NCI-H1105 treated with DMSO at 0.1 percent for 48 hours (cell line): ENCODE data around the gene ERBB3.

ENCODE experiments used
- DNase-seq: peaks from one replicate; lab custom pipeline; 2025; lab: John Stamatoyannopoulos, UW

ERBB3 gene

DNA sequence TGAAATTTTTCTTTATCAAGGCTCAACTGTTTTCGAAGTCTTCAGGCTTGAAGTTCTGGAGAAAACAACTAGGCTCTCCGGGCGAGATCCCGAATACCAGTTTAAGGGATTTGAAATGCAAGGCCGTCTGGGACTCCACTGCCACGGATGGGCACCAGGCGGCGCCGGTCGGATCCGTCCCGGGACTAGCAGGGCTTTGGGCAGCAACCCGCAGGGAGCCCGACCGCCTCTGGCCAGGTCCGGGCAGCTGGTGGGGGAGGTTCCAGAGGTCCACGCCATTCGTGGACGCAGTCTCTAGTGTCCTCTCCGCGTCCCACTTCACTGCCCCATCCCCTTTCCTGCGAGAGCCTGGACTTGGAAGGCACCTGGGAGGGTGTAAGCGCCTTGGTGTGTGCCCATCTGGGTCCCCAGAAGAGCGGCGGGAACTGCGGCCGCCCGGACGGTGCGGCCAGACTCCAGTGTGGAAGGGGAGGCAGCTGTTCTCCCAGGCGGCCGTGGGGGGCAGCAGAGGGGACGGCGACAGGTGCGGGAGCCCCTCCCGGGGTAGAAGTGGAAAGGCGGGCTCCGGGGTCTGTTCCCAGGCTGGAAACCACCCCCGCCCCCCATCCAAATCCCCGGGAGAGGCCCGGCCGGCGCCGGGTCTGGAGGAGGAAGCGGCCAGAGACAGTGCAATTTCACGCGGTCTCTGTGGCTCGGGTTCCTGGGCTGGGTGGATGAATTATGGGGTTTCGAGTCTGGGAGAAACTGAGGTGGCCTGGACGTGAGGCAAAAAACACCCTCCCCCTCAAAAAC, 838 bp upstream of the ERBB3 start:
- DNase-seq = peak; percentile 34

DNA sequence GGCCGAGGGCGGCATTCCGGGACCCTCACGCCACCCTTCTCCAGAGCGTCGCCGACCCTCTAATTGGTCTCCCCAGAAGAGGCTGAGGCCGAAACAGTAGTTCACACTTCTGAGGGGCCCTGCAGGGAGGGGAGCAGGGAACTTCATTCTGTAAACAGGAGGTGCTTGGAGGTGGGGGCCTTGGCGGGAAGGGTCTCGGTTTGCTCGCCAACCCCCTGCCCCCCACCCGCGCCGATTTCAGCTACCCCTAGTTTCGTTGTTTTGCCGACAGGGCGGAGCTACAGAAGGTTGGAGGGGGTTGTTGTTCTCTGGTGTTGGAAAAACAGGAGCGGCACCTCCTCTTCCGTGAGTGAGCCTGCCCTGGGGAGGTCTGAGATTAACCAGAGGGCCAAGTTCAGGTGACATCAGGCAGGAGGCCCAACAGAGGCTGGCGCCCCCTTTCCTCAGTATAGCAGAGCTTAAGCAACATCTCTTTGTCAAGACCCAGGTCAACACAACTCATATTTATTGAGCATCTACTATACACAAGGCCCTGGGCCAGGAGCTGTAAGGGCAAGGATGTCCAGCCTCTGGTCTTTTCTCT, 682 bp downstream of the ERBB3 start:
- DNase-seq = no peak

DNA sequence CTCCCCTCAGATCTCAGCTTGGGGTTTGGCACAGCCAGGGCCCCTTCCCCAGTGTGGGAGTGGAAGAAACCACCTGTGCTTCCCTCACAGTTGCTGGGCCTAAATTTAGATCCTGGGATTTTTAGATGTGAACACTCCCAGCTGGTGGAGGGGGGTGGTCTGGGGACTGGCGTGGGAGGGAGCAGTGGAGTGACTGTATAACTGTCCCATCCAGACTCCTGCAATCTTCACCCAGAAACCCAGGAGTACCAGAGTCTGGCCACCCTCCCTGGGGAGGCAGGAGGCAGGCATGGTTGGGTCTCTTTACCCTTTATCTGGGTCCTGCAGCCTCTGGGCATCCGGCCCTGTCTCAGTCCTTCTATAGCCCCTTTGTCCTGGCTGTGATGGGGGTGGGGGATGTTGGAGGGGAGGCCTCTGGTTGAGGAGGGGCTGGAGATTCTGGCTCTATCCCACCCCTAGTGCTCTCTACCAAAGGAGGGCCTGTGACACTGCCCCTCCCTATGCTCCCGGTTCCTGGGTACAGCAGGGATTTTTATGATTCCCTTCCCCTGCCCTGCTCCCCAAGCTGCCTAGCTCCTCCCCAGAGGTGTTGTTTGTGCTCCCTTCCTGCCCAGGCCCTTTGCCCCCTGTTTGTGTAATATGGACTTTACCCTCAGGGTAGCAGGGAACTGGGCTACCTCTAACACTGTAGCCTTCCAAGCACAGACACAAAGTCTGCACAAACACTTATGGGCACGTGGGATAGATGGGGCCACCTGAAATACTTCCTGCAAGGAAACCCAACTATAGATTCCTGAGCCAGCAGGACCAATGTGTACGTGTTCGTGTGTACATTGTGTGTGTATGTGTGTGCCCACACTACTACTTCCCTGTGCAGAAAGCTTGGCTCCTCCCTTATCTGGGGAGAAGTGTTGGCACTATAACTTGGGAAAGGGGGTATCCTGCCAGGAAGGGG, 1.7 kb downstream of the ERBB3 start:
- DNase-seq = no peak

DNA sequence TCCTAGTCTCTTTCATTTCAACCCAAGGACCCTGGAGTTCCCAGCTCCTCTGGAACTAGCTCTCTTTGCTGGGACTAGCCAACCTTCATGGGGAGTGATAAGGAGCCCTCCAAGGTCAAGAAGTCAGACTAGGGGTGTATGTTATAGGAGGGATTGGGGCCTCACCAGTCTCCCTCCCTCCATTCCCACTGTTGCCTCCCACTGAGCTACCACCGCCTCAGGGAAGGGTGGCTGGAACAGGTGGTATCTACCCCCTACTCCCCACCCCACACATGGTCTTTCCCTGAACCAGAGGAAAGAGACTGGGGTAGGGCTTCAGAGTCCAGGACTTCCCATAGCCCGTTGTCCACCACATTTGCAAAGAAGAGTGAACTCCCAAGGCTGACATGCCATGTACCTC, 2.4 kb downstream of the ERBB3 start:
- no peak for DNase-seq

DNA sequence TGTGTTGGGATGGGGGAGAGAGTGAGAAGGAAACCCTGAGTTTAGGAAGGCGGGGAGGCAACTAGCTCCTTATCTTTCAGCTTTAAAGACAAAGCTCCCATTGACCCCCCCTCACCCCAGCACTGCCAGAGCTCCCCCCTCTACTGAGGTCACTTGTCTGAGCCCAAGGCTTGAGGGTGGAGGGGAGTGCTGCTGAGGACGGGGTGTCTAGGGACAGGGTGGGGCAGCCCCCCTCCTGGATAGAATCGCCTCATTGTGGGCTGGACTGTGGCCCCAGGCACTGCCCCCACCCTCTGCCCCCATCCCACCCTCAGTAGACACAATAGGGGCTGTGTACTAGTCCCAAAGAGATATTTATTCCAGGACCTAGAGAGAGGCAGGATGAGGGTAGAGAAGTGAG, 3.0 kb downstream of the ERBB3 start:
- no peak for DNase-seq

DNA sequence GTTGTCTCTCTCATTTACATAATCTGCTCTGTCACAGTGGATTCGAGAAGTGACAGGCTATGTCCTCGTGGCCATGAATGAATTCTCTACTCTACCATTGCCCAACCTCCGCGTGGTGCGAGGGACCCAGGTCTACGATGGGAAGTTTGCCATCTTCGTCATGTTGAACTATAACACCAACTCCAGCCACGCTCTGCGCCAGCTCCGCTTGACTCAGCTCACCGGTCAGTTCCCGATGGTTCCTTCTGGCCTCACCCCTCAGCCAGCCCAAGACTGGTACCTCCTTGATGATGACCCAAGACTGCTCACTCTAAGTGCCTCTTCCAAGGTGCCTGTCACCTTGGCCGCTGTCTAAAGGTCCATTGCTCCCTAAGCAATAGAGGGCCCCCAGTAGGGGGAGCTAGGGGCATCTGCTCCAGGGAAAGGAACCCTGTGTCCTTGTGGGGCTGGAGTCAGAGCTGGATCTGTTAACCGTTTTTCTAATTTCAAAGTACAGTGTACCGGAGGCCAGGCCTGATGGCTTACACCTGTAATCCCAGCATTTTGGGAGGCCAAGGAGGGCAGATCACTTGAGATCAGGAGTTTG, 5.1 kb downstream of the ERBB3 start:
- no peak for DNase-seq

DNA sequence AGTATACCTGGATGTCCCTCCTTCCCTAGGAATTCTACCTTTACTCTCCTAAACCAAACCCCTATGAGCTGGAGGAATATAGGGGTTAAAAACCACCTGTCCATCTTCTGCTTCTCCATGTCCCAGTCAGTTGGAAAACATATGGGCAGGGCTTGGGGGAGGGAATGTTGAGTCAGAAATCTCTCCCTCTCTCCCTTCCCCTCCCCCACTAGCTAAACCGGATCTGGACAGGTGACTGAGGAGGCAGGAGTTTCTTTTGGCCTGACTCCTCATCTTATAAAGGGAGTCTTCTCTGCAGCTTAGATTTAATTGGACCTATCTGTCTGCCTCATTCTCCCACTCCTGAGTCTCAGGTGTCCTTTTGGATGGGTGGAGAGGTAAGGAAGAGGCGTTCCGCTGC, 6.1 kb downstream of the ERBB3 start:
- DNase-seq = no peak

DNA sequence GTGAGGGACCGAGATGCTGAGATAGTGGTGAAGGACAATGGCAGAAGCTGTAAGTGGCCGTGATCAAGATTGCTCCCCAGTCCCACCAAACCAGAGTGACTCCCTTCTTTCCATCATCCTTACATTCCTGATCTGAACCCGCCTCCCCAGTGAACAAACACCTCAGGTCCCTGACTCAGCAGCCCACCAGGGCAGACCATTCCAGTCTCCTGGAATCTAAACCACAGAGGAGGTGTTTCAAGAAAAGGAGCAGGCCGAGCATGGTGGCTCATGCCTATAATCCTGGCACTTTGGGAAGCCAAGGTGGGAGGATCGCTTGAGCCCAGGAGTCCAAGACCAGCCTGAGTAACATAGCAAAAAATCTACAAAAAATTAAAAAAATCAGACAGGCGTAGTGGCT, 6.6 kb downstream of the ERBB3 start:
- DNase-seq = no peak

DNA sequence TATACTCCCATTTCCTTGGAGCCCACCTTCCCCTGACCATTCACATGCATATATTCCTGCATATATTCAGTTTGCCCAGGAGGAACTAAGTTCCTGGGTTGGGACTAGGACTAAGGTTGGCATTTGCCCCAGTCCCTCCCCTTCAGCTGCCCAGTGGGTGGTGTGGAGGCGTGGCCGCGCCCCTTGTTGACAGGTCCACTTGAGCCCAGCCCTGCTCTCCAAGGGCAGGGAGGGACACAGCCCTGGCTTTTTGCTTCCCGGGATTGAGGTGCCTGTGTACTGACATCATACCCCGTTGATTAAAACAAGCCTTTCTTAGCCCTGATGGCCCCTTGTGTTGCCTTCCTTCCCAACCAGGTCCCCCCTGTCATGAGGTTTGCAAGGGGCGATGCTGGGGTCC, 7.3 kb downstream of the ERBB3 start:
- no peak for DNase-seq

DNA sequence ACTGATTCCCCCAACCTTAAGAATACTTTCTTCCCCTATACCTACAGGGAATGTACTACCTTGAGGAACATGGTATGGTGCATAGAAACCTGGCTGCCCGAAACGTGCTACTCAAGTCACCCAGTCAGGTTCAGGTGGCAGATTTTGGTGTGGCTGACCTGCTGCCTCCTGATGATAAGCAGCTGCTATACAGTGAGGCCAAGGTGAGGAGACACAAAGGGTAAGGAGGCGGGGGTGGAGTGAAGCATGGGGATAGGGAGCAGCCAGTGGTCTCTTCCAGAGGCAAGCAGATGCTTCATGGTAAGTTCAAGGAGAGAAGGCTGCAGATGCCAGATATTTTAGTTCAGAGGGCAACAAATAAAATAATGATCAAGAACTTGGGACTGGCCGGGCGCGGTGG, 17.8 kb downstream of the ERBB3 start:
- DNase-seq = no peak

DNA sequence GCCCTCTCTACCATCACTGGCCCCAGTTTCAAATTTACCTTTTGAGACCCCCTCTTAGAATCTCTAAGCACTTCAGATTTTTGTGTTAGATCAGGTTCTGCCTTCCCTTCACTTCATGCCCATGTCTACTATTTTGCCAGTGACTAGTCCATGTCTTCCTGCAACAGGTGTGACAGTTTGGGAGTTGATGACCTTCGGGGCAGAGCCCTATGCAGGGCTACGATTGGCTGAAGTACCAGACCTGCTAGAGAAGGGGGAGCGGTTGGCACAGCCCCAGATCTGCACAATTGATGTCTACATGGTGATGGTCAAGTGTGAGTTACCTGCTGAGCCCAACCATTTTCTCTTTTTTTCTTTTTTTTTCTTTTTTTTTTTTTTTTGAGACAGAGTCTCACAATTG, 18.6 kb downstream of the ERBB3 start:
- no peak for DNase-seq

DNA sequence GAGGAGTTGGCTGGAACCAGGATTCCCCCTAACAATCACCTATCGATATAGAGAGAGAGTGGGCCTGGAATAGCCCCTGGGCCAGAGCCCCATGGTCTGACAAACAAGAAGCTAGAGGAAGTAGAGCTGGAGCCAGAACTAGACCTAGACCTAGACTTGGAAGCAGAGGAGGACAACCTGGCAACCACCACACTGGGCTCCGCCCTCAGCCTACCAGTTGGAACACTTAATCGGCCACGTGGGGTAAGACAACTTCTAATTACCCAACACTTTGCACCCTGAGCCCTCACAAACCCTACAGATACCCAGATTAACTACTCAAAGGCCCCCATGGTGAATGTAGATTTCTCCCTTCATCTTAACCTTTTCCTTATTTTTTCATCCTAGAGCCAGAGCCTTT, 19.8 kb downstream of the ERBB3 start:
- no peak for DNase-seq

DNA sequence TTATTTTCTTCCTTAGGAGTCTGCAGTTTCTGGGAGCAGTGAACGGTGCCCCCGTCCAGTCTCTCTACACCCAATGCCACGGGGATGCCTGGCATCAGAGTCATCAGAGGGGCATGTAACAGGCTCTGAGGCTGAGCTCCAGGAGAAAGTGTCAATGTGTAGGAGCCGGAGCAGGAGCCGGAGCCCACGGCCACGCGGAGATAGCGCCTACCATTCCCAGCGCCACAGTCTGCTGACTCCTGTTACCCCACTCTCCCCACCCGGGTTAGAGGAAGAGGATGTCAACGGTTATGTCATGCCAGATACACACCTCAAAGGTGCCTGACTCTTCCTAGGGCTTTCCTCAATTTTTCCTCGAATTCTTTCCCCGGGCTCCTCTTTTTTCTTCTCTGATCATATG, 21.1 kb downstream of the ERBB3 start:
- DNase-seq = no peak

DNA sequence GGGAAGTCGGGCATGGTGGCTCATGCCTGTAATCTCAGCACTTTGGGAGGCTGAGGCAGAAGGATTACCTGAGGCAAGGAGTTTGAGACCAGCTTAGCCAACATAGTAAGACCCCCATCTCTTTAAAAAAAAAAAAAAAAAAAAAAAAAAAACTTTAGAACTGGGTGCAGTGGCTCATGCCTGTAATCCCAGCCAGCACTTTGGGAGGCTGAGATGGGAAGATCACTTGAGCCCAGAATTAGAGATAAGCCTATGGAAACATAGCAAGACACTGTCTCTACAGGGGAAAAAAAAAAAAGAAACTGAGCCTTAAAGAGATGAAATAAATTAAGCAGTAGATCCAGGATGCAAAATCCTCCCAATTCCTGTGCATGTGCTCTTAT, 22.7 kb downstream of the ERBB3 start:
- DNase-seq = no peak

DNA sequence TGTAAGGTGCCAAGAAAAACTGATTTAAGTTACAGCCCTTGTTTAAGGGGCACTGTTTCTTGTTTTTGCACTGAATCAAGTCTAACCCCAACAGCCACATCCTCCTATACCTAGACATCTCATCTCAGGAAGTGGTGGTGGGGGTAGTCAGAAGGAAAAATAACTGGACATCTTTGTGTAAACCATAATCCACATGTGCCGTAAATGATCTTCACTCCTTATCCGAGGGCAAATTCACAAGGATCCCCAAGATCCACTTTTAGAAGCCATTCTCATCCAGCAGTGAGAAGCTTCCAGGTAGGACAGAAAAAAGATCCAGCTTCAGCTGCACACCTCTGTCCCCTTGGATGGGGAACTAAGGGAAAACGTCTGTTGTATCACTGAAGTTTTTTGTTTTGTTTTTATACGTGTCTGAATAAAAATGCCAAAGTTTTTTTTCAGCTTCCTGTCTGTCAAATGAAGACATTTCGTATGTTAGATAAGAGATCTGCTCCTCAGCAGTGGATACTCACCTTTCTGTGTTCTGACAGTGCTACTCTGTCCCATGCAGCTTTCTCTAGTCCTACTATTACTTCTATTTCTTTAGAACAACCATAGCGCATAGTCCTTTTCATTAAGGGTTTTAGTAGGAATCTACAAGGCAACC, 23.2 kb downstream of the ERBB3 start:
- no peak for DNase-seq

DNA sequence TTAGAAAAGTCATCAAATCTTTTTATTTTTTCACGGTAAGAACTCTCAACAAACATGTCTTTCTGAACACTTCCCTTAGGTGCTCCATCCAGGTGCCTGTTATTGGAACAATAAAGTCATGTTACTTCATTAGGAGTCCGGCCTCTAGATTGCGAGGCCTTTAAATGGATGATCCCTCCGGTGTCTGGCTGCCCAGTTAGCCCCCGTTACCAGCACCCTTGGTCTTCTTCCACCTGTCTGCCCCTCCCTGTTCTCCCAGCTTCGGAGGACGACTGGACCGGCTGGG, 23.8 kb downstream of the ERBB3 start:
- DNase-seq = no peak

DNA sequence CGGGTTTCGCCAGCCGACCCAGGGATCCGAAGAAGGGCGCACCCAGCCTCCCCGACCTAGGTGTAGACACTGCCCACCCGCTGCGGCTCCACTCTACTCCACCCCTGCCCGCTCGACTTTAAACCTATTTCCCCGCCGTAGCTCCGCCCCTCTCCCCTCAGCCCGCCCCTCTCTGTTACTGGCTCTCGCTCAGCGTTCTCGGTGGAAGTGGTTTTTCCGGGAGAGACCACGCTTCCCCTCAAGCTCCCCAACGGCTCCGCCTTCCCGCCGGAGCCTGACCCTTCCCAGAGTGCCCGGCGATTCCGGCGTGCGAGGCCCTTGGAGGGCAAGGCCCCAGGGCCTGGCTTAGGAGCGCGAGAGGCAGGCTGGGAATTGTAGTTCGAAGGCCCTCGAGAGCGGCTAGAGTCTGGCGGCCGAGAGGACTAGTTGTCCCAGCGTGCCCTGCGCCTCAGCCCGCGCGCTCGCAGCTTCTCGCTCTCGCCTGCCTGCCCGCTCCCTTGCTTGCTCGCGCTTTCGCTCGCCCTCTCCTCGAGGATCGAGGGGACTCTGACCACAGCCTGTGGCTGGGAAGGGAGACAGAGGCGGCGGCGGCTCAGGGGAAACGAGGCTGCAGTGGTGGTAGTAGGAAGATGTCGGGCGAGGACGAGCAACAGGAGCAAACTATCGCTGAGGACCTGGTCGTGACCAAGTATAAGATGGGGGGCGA, 24.3 kb downstream of the ERBB3 start, which contains the start of gene PA2G4:
PA2G4 (plus strand) TSS at position 451 of the 706 bp plus-strand sequence; CDS start at position 630, 179 bp downstream.
- DNase-seq = peak; percentile 94

DNA sequence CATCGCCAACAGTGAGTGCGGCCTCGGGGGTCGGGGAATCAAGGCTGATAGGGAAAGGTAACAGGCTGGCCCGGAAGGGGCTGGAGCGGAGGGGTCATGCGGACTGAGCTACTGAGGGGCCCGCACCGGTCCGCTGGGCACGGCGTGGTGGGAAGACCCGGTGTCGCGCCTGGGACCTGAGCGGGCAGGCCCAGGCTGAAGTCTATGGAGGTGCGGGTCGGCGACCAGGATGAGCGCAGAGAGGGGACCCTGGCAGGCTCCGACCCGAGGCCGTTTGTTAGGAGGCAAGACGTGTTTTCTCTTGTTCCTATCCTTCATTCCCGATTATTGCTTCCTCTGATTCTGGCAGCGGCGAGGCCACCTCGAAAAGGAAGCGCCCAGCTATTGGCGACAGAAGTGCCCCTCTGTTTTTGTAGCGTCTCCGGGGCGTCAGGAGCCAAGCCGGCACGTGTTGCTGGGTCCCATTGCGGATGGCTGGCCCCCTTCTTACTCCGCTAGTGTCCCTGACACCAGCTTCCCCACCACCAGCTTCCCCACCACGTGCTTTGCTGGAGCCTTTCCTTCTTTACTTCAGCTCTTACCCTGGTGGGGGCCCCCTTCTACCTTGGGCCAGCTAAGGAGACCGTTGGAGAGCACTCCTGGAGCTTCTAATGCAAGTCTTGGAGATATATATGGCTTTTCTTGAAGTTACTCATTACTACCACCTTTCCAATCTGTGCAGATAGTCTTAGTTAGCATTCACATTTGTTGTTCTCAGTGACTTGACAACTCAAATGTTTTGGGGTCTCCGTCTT, 25.0 kb downstream of the ERBB3 start:
- no peak for DNase-seq

DNA sequence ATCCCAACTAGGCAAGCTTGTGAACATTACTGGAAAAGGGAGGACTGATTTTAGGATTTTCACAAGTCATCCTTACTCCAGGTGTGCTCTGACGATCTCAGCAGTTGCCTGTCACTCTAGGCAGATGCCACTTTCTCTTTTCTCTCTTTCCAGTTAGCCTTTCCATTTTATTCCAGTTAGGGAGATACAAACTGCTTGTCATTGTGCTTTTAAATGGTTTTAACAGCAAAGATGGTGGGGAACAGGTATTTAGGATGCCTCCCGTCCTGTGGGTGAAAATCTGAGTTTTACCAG, 25.6 kb downstream of the ERBB3 start:
- DNase-seq = no peak

DNA sequence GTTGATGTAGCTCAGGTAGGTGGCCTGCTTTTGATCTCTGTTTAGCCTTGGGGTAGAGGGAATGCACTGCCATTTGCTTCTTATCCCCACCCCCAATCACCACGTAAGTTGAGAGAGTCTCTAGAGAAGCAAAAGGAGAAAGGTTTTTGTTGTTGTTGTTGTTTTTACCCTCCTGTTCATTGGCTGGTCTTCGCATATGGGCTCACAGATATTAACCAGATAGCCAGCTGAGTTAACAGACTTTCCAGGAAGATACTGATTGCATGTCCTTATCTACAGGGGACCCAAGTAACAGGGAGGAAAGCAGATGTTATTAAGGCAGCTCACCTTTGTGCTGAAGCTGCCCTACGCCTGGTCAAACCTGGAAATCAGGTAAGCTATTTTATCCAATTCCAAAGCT, 27.3 kb downstream of the ERBB3 start:
- no peak for DNase-seq

DNA sequence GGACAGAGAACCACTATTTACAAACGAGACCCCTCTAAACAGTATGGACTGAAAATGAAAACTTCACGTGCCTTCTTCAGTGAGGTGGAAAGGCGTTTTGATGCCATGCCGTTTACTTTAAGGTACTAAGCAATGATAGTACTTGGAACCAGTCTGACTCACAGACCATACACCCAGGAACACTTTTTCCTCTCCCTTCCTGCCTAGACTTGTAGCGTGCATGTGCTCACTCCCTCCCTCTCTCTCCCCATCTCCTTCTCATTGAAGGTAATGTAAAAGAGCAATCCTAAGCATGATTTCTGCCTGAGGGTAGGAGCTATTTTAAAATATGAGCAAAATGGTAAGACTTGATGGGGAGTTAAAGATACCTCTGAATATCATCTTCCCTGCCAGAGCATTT, 30.6 kb downstream of the ERBB3 start:
- no peak for DNase-seq
